ENCODE measurements around the gene GORASP1. TPM values are rescaled to one million over a fixed set of nuclear protein-coding genes. Genes with fewer than 3 reads are reported as not detected.

The GORASP1 gene
- total and polyA plus RNA-seq, 2 of the 13 experiments (the other 11 are each of a cell fraction or from before 2014, with no cell fraction given), result 36.4 to 39.8 TPM

GRCh38 chr3:39150803-39151631 lies 43.6 kb upstream of the GORASP1 start:
- ChIA-PET POLR2A (interaction anchor here (1.2 kb wide), 1 partner anchor 27 kb away, joined by 4 read pairs; no protein-coding TSS in a partner anchor), CTCF (ENCODE audit: low intra/inter-chr PET ratio, low total read pairs) (no interaction called here)
- Histone ChIP-seq H3K27ac (ENCODE audit: extremely low read length, insufficient read depth, low read length) (peak overlapping the region; percentile 85), H3K9ac (ENCODE audit: insufficient read depth, low read depth, low read length) (peak overlapping the region; percentile 98; the same call in 1 of the 2 replicates), H3K9me3 (ENCODE audit: low read length) (no peaks in the 10 kb centered on the region), H3K4me2 (ENCODE audit: low read depth, low read length) (peak overlapping the region; percentile 95), H3K79me2 (ENCODE audit: insufficient read depth, low read length) (peaks cover 61% of the 10 kb centered on the region), H3K4me1 (ENCODE audit: insufficient read depth, low read length) (peaks cover 78% of the 10 kb centered on the region), H2AFZ (ENCODE audit: low read length) (no peak overlapping the region), H4K20me1 (ENCODE audit: insufficient read depth, low read length) (peaks cover 64% of the 10 kb centered on the region), H3K27me3 (ENCODE audit: control insufficient read depth in 1 of 2, insufficient read depth in 2 of 2, low read length in 2 of 2) (no peaks in the 10 kb centered on the region; a peak in 1 of 5 replicates), H3K36me3 (replicated peaks in 1 of 2; ENCODE audit: control insufficient read depth in 1 of 2, insufficient read depth in 2 of 2, low read length in 2 of 2) (peaks cover 4 to 10% of the 10 kb centered on the region in 2 experiments; a peak in 4 of 5 replicates), H3K4me3 (replicated peaks in 1 of 3; ENCODE audit: insufficient read depth in 1 of 3, low read depth in 2 of 3, low read length in 3 of 3) (peak overlapping the region; percentile 64 to 85 (median 70); a peak in 5 of 6 replicates)
- intact Hi-C loops (cut with micrococcal nuclease; ENCODE audit: unreplicated experiment) (no loop called here), in situ Hi-C loops (cut with HindIII; ENCODE audit: extremely low pct_ligation_motif_present, low pct_unique_long_range_greater_than_20kb) (no loop called here)
- 55% methylated on average over 9 of the region's 9 CpGs for whole genome bisulfite sequencing (ENCODE audit: low lambda C conversion rate)
- BruUV-seq (replicated peaks), result no TSS peak
- FAIRE-seq, result no peak
- DNase-seq (ENCODE audit: low spot score), result peak; percentile 33
- ATAC-seq, result no peak
- TF ChIP-seq CHD2 (IDR thresholded peaks at IDR 0.05; ENCODE audit: low read depth, low read length), result no peak
- no peak for TF ChIP-seq ZNF441 (CRISPR knock-in tag; IDR thresholded peaks at IDR 0.05; ENCODE audit: borderline replicate concordance)
- TF ChIP-seq ZFP36L2 (CRISPR knock-in tag; IDR thresholded peaks at IDR 0.05), result no peak
- TF ChIP-seq, protein P1, sequence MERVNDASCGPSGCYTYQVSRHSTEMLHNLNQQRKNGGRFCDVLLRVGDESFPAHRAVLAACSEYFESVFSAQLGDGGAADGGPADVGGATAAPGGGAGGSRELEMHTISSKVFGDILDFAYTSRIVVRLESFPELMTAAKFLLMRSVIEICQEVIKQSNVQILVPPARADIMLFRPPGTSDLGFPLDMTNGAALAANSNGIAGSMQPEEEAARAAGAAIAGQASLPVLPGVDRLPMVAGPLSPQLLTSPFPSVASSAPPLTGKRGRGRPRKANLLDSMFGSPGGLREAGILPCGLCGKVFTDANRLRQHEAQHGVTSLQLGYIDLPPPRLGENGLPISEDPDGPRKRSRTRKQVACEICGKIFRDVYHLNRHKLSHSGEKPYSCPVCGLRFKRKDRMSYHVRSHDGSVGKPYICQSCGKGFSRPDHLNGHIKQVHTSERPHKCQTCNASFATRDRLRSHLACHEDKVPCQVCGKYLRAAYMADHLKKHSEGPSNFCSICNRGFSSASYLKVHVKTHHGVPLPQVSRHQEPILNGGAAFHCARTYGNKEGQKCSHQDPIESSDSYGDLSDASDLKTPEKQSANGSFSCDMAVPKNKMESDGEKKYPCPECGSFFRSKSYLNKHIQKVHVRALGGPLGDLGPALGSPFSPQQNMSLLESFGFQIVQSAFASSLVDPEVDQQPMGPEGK (CRISPR knock-in tag; IDR thresholded peaks at IDR 0.05), result peak; percentile 68
- TF ChIP-seq SRSF9 (IDR thresholded peaks at IDR 0.05; ENCODE audit: borderline replicate concordance, insufficient read depth, low read depth, low read length, poor library complexity, severe bottlenecking), result no peak
- TF ChIP-seq HDAC6 (IDR thresholded peaks at IDR 0.05; ENCODE audit: low read depth, low read length), result no peak
- TF ChIP-seq NR2F6 (IDR thresholded peaks at IDR 0.05), result peak; percentile 43; the same call in 1 of the 2 replicates
- TF ChIP-seq NR2F6 (CRISPR knock-in tag; IDR thresholded peaks at IDR 0.05), result no peak
- TF ChIP-seq ZC3H4 (CRISPR knock-in tag; IDR thresholded peaks at IDR 0.05; ENCODE audit: borderline replicate concordance), result no peak
- peak; percentile 38; the same call in 1 of the 2 replicates for TF ChIP-seq ZNF281 (CRISPR knock-in tag; IDR thresholded peaks at IDR 0.05; ENCODE audit: borderline replicate concordance)
- TF ChIP-seq SAP130 (CRISPR knock-in tag; IDR thresholded peaks at IDR 0.05; ENCODE audit: low read depth), result no peak
- TF ChIP-seq ZBTB2 (CRISPR knock-in tag; IDR thresholded peaks at IDR 0.05; ENCODE audit: low read depth), result no peak
- TF ChIP-seq TEAD3 (CRISPR knock-in tag; optimal IDR thresholded peaks at IDR 0.05; ENCODE audit: borderline replicate concordance), result peak; percentile 56
- TF ChIP-seq TAF1 (CRISPR knock-in tag; IDR thresholded peaks at IDR 0.05), result no peak
- peak; percentile 67 for TF ChIP-seq FOSL2 (CRISPR knock-in tag; IDR thresholded peaks at IDR 0.05)
- 0 out of 2 replicates have a peak, but pooled peaks have one; percentile 31 for TF ChIP-seq RBFOX2 (IDR thresholded peaks at IDR 0.05; ENCODE audit: low read depth, low read length)
